Activated B cell treated with CpG ODN at 0.5 μM for 24 hours (primary cell): ENCODE results near the gene HOXA5. TPM values are rescaled to one million over a fixed set of nuclear protein-coding genes. Genes with fewer than 3 reads are reported as not detected.

Source experiments
- ATAC-seq: fragments of 200-7000 bp; cut with Tn5 transposase; one replicate; pipeline ENCODE4 v1.10.0; 2021; ENCODE audit warnings: low read depth, mild to moderate bottlenecking, moderate library complexity
- CTCF ChIA-PET: fragments of 350-600 bp; sonication (Branson Sonifier 250); formaldehyde crosslinking; loops from one replicate; lab custom pipeline; 2021; ENCODE audit warnings: antibody characterized with exemption; lab: Charles Lee
- POLR2A ChIA-PET: fragments of 350-600 bp; sonication (Branson Sonifier 250); formaldehyde crosslinking; loops from one replicate; lab custom pipeline; 2021; ENCODE audit warnings: antibody characterized with exemption; lab: Charles Lee
- DNase-seq: peaks from one replicate; pipeline ENCODE4 v3.0.0; 2022
- H3K27ac Mint-ChIP-seq: one replicate; pipeline ENCODE4 v1.8.0; 2020; ENCODE audit warnings: mixed read lengths
- H3K27me3 Mint-ChIP-seq: one replicate; pipeline ENCODE4 v1.8.0; 2021; ENCODE audit warnings: mixed read lengths
- H3K36me3 Mint-ChIP-seq: one replicate; pipeline ENCODE4 v1.8.0; 2021; ENCODE audit warnings: low read depth, mixed read lengths
- H3K4me1 Mint-ChIP-seq: one replicate; pipeline ENCODE4 v1.8.0; 2021; ENCODE audit warnings: mixed read lengths
- H3K4me3 Mint-ChIP-seq: one replicate; pipeline ENCODE4 v1.8.0; 2020; ENCODE audit warnings: mild to moderate bottlenecking, mixed read lengths
- H3K9me3 Mint-ChIP-seq: one replicate; pipeline ENCODE4 v1.8.0; 2020; ENCODE audit warnings: mixed read lengths
- CTCF ChIP-seq: fragments of 200-600 bp; IDR thresholded peaks from one replicate; pipeline ENCODE4 v1.8.0; 2022; ENCODE audit warnings: antibody characterized with exemption, mild to moderate bottlenecking
- intact Hi-C: fragments of 100-400 bp; cut with micrococcal nuclease; formaldehyde crosslinking; loops from one replicate; pipeline ENCODE4 v1.15.1; 2024
- total RNA-seq: library from RNA; stranded (reverse); gene quantifications from 2 replicates; pipeline ENCODE4 v1.2.3, GENCODE V29; 2022

The HOXA5 gene
- total RNA-seq, 1 donor from 2014 or later = not detected

GRCh38 chr7:27095897-27096767 lies 47.3 kb downstream of the HOXA5 start, which contains the start of gene HOXA1:
Gene HOXA1 (minus strand): TSS chr7:27096000. CDS start chr7:27095912, 88 bp downstream.
- H3K9me3 Mint-ChIP-seq = no peaks in the 10 kb centered on the region
- peak; percentile 67 for DNase-seq
- no peak for TF ChIP-seq CTCF
- CTCF ChIA-PET = interaction anchor here (1.1 to 3.7 kb wide), 2 partner anchors 55 to 241 kb away, joined by 3 to 11 read pairs; no protein-coding TSS in a partner anchor
- peaks cover 33% of the 10 kb centered on the region for H3K4me1 Mint-ChIP-seq
- peak within 1 kb of the TSS; percentile 94 for H3K4me3 Mint-ChIP-seq
- intact Hi-C loops = loop anchor here (1.0 to 5.0 kb wide), 14 partner anchors 35 to 1244 kb away; partner anchors contain the start of genes HIBADH, HOXA4, SKAP2 and SNX10
- ATAC-seq = peak; percentile 87
- H3K27me3 Mint-ChIP-seq = peaks cover 52% of the 10 kb centered on the region
- peak within 1 kb of the TSS; percentile 76 for H3K27ac Mint-ChIP-seq
- peaks cover 15% of the 10 kb centered on the region for H3K36me3 Mint-ChIP-seq
- POLR2A ChIA-PET = interaction anchor here (0.6 to 1.9 kb wide), 4 partner anchors 35 to 233 kb away, joined by 3 to 16 read pairs (median 4); partner anchors contain the start of gene HOXA4

DNA sequence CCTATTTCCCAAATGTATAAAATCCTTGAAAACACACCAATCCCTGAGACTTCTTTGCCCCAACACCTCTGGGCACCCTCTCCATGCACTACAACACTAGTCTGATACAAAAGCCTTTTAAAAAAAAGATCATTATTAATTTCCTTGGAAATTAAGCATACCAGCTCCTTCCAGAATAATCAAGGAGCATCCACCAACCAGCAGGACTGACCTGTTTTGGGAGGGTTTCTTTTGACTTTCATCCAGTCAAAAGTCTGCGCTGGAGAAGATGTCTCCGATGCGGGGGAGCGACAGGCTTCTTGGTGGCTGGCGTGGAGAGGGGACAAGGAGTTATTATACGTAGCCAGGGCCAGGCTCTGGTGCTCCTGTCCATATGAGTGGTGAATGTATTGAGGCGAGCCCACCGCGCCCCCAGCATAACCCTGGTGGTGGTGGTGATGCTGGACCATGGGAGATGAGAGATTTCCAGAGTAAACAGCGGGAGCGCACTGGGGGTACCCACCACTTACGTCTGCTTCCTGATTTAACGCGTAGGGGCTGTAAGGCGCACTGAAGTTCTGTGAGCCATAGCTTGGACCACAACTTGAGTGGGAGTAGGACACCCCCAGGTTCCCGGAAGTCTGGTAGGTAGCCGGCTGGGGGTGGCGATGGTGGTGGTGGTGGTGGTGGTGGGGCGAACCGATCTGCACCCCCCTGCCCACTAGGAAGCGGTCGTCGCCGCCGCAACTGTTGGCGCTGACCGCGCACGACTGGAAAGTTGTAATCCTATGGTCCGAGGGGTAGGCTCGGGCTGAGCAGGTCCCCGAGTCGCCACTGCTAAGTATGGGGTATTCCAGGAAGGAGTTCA lies 48.2 kb downstream of the HOXA5 start:
- peak overlapping the region; percentile 76 for H3K27ac Mint-ChIP-seq
- ChIA-PET POLR2A (interaction anchor here (0.7 to 0.9 kb wide), 2 partner anchors 232 to 1283 kb away, joined by 3 to 4 read pairs; no protein-coding TSS in a partner anchor), CTCF (interaction anchor here (1.1 kb wide), 1 partner anchor 55 kb away, joined by 3 read pairs; no protein-coding TSS in a partner anchor)
- ATAC-seq = peak; percentile 12
- intact Hi-C loops = loop anchor here (5.0 kb wide), 8 partner anchors 67 to 1243 kb away; partner anchors contain the start of genes HIBADH, SNX10 and TAX1BP1
- no peaks in the 10 kb centered on the region for H3K9me3 Mint-ChIP-seq
- peaks cover 15% of the 10 kb centered on the region for H3K36me3 Mint-ChIP-seq
- peaks cover 52% of the 10 kb centered on the region for H3K27me3 Mint-ChIP-seq
- TF ChIP-seq CTCF = no peak
- H3K4me3 Mint-ChIP-seq = peak overlapping the region; percentile 94
- peaks cover 33% of the 10 kb centered on the region for H3K4me1 Mint-ChIP-seq
- no peak for DNase-seq

DNA sequence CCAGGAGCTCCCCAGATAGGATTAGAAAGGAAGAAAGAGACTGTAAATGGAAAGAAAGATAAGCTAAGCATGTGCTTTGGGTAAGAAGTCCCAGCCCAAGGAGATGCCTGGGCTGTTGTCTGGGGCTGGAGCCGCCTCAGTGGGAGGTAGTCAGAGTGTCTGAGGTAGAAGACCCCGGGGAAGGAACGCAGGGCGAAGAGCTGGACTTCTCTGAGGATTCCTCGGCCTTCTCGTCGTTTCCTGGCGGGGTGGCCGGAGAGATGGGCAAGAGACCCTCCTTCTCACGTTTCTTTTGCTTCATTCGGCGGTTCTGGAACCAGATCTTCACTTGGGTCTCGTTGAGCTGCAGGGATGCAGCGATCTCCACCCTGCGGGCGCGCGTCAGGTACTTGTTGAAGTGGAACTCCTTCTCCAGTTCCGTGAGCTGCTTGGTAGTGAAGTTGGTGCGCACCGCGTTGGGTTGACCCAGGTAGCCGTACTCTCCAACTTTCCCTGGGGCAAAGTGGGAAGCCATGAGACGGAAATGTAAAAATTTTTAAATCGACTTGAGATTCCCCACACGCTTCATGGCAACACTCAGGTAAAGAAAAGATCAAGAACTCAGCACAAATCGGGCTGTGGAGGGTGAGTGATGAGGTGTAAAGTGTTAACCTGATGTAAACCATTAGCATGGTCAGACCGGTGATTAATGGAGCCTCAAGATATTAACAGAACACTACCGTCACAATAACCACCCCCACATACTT lies 49.0 kb downstream of the HOXA5 start:
- Mint-ChIP-seq H3K27ac (no peak overlapping the region), H3K4me1 (peaks cover 33% of the 10 kb centered on the region), H3K4me3 (peak overlapping the region; percentile 94), H3K27me3 (peaks cover 53% of the 10 kb centered on the region), H3K36me3 (peaks cover 10% of the 10 kb centered on the region), H3K9me3 (no peaks in the 10 kb centered on the region)
- TF ChIP-seq CTCF = no peak
- intact Hi-C loops = loop anchor here (5.0 kb wide), 8 partner anchors 68 to 1242 kb away; partner anchors contain the start of genes HIBADH, SNX10 and TAX1BP1
- ATAC-seq = no peak
- ChIA-PET CTCF (interaction anchor here (1.1 to 1.9 kb wide), 2 partner anchors 56 to 67 kb away, joined by 3 to 4 read pairs; no protein-coding TSS in a partner anchor), POLR2A (no interaction called here)
- DNase-seq = no peak

- no peak for DNase-seq
- Mint-ChIP-seq H3K4me1 (peaks cover 26% of the 10 kb centered on the region), H3K36me3 (peaks cover 5% of the 10 kb centered on the region), H3K27me3 (peaks cover 56% of the 10 kb centered on the region), H3K9me3 (no peaks in the 10 kb centered on the region), H3K4me3 (no peak overlapping the region), H3K27ac (no peak overlapping the region)
- TF ChIP-seq CTCF = no peak
- no peak for ATAC-seq
- ChIA-PET CTCF (interaction anchor here (1.6 to 1.9 kb wide), 2 partner anchors 58 to 68 kb away, joined by 3 to 4 read pairs; no protein-coding TSS in a partner anchor), POLR2A (no interaction called here)
- intact Hi-C loops = no loop called here
These were observed 50.1 kb downstream of the HOXA5 start for GRCh38 chr7:27093184-27093895.
